ENCODE results near the gene FBRSL1.

Gene FBRSL1

DNA sequence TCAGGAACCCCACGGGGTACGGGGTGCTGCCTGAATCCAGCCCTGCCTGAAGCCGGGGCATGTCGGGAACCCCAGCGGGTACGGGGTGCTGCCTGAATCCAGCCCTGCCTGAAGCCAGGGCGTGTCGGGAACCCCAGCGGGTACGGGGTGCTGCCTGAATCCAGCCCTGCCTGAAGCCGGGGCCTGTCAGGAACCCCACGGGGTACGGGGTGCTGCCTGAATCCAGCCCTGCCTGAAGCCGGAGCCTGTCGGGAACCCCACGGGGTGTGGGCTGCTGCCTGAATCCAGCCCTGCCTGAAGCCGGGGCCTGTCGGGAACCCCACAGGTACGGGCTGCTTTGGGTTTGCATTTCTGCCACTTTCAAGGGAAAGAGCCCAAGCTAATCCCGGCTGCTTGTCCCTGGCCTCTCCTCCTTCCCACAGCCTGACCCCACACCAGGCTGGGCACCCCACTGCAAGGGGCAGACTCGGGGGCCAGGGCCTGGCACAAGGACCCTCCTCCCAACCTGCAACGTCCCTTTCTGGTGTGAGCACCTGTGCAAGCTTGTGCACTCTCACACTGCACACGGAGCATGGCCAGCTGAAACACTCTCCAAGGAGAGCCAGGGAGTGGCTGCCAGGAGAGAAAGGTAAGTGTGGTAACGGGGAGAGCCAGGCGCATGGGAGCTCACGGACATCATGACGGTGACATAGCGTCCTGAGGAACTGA is 5.6 kb upstream of the FBRSL1 start:
- no peak for DNase-seq (ENCODE audit: low spot score)

DNA sequence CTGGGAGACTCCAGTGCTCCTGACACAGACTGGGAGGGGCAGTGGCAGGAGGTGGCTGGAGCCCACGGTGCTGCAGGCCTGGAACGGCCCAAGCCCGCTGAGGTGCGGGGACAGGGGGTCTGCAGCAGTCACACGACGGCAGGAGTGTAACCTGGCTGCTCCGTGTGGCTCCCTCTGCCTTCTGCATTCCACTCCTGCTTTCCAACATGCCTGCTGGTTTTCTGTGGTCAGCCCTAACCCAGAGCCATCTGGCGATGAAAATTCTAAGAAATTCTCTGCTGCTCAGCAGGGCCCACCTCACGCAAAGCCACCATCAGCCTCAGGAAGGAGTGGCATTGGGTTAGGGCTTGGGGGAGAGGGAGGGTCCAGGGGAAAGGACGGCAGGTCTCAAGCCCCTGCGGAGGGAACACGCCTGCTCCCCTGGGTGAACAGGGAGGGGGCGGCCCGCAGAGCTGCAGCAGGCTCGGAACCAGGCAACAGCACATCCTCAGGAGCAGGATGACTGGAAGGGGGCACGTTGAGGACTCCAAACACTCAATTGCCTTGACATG is 5.0 kb upstream of the FBRSL1 start:
- DNase-seq (ENCODE audit: low spot score), result no peak

DNA sequence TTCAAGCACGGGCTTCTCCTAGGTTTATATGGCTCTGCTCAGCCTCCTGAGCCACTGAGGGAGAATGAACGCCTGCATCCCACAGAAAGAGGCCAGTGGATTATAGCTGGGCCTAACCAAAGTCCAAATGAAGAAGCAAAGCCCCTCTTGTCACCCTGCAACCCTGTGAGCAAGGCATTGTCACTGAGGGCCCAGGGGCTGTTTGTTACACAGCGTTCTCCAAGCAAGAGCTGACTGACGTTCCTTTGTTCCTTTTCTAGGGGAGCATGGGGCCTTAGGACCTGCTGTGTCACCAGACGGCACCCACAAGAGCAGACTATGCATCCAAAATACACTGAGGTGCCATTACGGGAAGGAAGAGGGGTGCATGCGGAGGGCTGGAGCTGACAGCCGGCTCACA is 4.3 kb upstream of the FBRSL1 start:
- no peak for DNase-seq (ENCODE audit: low spot score)

DNA sequence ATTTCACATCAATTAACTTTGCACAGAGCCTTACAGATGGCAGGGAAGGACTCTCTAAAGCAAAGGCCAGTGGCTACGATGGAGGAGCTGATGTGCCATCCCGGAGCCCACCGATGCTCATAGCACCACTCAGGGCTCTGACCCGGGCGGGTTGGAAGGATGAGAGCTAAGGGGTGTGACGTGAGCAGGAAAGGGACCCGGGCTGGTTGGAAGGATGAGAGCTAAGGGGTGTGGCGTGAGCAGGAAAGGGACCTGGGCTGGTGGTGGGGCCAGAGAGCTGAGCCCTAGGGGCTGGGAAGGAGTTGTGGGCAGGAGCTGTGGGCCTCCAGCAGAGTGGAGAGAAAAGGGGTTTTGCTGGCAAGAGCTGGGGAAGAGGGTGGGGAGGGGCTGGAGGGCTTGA is 3.8 kb upstream of the FBRSL1 start:
- no peak for DNase-seq (ENCODE audit: low spot score)

DNA sequence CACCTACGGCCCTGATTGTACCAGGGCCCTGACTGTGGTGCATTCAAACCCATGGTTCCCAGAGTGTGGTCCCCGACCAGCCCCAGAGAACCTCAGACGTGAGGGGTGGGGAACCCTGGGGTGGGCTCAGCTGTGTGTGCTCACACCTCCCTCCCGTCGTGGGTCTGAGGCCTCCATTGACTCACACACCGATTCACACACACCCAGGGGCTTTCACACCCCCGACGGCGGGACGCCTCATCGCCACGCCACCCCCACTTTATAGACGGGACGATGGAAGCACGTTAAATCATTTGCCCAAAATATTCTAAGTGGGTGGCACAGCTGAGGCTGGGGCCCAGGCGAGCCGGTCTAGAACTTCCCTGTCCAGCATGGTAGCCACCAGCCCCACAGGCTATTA is 3.4 kb upstream of the FBRSL1 start:
- DNase-seq (ENCODE audit: low spot score), result no peak

DNA sequence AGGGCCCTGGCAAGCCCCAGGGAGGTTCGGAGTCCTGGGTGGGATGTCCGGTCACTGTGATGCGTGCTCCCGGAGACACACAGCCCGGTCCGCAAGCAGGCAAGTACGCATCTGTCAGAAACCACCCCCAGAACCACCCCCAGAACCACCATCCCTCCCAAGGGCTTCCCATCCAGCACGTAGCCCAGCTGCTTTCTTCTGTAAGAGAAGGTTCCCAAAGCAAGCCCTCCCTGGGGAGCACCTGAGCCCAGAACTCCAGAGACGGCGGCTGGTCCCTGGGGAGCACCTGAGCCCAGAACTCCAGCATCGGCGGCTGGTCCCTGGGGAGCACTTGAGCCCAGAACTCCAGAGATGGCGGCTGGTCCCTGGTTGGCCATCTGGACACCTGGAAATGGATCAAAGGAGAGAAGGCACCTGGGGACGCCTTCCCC is 2.6 kb upstream of the FBRSL1 start:
- no peak for DNase-seq (ENCODE audit: low spot score)

DNA sequence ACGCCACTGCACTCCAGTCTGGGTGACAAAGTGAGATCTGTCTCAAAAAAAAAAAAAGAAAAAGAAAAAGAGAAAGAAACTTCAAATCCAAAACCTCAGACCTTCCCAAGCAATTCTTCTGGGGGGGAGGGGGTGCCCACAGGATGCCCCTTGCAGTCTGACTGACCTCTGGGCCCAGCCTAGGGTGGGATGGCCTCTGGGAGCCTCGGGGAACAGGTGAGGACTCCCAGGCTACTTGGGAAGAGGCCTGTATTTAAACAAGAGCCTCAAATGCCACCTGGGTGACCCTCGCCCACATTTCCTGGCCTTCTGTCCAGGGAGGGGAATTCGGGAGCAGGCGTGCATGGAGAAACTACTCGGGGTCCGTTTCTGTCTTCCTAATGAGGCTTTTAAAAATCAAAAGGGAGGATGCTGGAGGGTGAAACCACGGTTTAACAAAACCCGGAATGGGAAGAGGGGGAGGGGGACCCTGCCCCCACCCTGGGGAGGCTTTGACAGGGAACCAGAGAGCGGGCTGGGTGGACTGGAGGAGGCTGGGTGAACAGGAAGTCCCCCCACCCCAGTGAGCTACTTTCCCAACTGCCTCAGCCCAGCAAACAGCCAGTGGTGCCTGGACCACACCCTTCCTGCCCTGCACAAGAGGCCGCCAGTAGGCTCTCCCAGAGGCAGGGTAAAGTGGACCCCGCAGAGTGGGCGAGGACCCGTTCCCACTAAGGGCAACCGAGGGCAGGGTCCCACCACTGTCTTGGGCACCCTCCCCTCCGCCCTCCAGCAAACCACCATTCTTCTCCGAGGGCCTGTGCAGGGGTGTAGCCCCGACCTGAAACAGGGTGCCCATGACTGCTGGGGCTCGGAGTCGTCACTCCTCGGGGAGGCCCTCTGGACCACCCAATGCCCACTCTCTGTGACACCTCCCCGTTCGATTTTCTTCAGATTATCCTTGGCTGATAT is 1.5 kb upstream of the FBRSL1 start:
- no peak for DNase-seq (ENCODE audit: low spot score)

GRCh38 chr12:132489078-132489601 is 811 bp upstream of the FBRSL1 start:
- no peak for DNase-seq (ENCODE audit: low spot score)

- no peak for DNase-seq (ENCODE audit: low spot score)
Observed at GRCh38 chr12:132490422-132491137, 629 bp downstream of the FBRSL1 start.

- no peak for DNase-seq (ENCODE audit: low spot score)
Observed at GRCh38 chr12:132491138-132491663, 1.2 kb downstream of the FBRSL1 start.

GRCh38 chr12:132491761-132492378 is 1.9 kb downstream of the FBRSL1 start:
- DNase-seq (ENCODE audit: low spot score), result no peak

DNA sequence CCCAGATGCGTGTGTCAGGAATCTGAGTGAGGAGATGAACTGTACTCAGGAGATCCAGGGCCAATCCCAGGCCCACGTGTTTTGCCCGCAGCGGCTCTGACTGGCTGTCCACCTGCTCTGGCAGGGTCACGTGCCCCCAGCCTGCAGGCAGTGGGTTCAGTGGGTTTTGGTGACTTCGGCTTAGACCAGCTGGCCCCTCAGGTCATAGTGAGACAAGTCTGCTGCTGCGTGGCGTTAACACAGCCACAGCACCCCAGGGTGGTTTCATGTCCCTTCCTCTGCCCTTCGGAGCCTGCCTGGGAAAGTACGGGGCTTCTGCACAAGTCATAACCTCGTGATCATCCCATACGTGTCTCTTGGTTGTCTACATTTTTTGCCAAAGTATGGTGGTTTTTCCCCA is 2.6 kb downstream of the FBRSL1 start:
- DNase-seq (ENCODE audit: low spot score), result no peak

DNA sequence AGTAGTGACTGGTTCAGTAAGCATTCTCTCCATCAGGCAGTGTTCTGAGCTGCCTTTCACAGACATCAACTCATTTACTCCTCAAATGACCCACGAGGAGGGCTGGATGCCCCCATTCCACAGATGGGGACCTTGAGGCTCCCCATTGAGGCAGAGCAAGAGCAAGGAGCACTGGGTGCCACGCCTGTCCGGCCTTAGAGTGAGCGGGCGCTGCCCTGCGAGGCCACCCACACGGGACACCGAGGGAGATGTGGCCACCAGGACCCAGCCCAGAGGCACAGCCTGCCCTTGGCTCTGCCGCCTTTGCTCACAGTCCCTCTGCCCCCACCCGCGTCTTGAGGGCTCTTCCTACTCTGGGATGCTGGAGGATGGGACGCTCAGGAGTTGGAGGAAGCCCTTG is 3.0 kb downstream of the FBRSL1 start:
- DNase-seq (ENCODE audit: low spot score), result no peak

- no peak for DNase-seq (ENCODE audit: low spot score)
Observed at GRCh38 chr12:132493482-132494178, 3.7 kb downstream of the FBRSL1 start.

DNA sequence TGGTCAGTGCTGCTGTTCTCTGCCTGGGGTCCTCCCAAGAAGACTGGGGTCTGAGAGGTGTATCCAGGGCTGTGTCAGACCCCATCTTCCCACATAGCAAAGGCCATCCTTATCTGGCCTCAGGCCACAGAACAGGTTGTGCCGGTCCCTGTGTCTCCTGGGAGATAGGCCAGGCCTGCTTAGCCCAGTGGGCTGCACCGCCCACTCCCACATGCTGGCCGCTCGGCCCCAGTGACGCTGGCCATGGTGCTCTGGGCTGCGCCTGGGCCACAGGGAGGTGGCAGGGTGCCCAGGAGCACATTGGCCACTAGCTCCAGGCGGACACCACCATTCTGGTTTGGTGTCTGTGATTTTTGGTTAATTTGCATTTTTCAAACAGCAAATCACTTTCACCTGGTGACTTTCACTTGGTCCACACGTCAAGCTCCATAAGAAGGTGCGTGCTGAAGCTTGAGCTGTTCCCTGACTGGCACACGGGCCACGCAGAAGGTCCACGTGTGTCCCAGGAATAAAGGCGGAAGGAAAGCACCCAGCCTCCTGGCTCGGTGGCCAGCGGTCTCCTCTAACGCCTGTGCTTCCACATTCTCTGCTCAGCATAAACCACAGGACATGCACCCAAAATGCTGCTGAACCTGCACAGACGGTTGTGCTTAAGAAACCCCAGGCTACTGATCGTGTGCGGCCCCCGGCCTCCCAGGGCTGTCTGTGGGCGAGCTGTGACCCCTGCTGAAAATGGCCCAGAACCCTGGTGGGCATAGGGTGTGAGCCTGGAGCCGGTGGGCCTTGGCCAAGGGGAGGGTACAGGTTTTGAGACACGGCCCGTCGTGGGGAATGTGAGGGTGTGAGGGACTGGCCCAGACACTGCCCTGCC is 4.6 kb downstream of the FBRSL1 start:
- DNase-seq (ENCODE audit: low spot score), result no peak

- DNase-seq (ENCODE audit: low spot score), result no peak
Observed at GRCh38 chr12:132495165-132495544, 5.2 kb downstream of the FBRSL1 start.

DNA sequence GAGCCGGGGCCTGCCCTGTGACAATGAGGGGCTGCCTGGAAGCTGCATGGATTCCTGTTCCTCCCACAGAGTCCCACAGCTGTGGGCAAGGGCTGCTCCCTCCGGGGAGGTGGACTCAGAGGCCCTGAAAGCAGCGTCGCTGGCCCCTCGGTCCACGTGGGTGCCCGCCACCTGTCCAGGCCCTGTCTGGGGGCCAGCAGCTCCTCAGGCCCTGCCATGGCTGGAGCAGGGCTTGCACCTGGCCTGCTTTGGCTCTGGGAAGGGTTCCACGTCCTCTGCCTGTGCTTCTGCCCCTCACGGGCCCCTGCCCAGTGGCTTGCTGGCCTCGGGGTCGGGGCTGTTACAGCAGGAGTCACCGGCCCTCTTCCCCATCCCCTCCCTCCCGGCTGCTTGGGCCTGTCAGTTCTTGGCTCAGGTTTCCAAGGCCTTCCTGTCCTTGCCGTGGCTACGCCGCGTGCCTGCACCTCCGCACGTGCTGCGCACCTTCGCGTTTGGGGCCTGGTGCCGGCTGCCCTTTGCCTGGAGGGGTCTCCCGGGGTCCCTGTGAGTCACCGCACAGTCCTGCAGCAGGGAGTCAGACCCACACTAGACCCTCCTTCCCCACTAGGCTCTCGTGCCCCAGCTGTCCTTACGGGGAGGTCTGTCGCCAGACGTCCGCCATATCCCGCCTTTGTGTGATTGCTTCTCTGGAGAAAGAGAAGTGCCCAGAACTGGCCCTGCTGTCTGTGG is 5.8 kb downstream of the FBRSL1 start:
- DNase-seq (ENCODE audit: low spot score), result no peak

DNA sequence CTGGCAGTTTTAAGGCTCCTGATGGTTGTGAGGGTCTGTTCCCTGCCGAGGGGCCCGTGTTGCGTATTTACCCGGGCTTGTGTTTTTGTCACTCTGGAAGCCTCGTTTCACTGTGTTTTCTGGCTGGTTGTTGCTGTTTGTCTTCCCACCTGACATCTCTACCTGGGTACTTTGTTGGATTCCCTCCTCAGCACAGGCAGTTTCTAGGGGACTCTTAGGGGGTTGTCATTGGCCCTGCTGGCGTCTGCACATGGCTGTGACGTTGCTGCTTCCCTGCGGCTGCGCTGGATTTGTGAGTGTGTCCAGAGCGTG is 6.4 kb downstream of the FBRSL1 start:
- no peak for DNase-seq (ENCODE audit: low spot score)

DNA sequence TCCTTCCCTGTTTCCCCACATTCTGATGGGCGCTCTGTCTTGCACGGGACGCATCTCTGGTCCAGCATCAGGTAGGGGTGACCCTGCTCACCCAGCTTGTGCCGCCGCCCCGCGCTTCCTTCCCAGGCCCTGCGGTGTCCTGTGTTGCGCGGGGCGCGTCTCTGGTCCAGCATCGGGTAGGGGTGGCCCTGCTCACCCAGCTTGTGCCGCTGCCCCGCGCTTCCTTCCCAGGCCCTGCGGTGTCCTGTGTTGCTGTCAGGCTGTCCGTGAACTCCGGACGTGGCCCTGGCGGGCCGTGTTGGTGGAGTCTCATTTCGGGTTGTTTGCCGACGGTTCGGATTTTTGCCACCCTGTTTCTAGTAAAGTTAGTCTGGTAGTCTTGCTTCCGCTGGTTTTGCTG is 6.8 kb downstream of the FBRSL1 start:
- DNase-seq (ENCODE audit: low spot score), result no peak

All from COLO829 (cell line).